K562 (cell line): ENCODE measurements around the gene FTHL17. TPM values are rescaled to one million over a fixed set of nuclear protein-coding genes. Genes with fewer than 3 reads are reported as not detected.

Experiments
- ATAC-seq: fragments of 200-7000 bp; cut with Tn5 transposase; 3 replicates; pipeline ENCODE4 v1.9.1; 2020; ENCODE audit warnings: moderate library complexity
- BruUV-seq: library from RNA; stranded (reverse); fragments of 400-500 nt; replicated peaks from 2 replicates; lab custom pipeline; 2021; lab: Mats Ljungman, UMichigan
- CTCF ChIA-PET: fragments of 300-600 bp; formaldehyde crosslinking; extraction: SDS; loops from one replicate; lab custom pipeline; 2021; ENCODE audit warnings: low intra/inter-chr PET ratio; lab: Yijun Ruan, JAX
- POLR2A ChIA-PET: fragments of 300-600, 350-650 bp; sonication (Branson Sonifier 250); formaldehyde crosslinking; extraction: SDS; loops from one replicate; lab custom pipeline; 2021; ENCODE audit warnings: antibody characterized with exemption, inconsistent platforms; lab: Yijun Ruan, JAX
- DNase-seq, 4 experiments: peaks; one replicate each; pipeline versions ENCODE4 v3.0.0 to v3.0.0-alpha.2; 2011 to 2018; ENCODE audit warnings: low spot score in 3 of 4, mixed read lengths in 3 of 4; ENCODE audit errors: extremely low read depth in 1 of 4
- FAIRE-seq: peaks from 2 replicates; lab custom pipeline; 2011; peaks lifted over from hg19 to GRCh38; lab: Jason Lieb, UNC
- H2AFZ ChIP-seq: 2 replicates; pipeline ENCODE4 v1.6.0; 2011; ENCODE audit warnings: low read depth, low read length, control low read depth, inconsistent platforms
- H3K27ac ChIP-seq: fragments of 200-600 bp; 3 replicates; pipeline ENCODE4 v1.8.0; 2011; ENCODE audit warnings: low read depth, mild to moderate bottlenecking, control low read depth, inconsistent platforms, low read length, moderate library complexity, mixed read lengths; ENCODE audit errors: extremely low read depth
- H3K27me3 ChIP-seq, 2 experiments: fragments of 300-600 bp in 1 of 2; 2 replicates in 1 of 2; 3 replicates in 1 of 2; pipeline versions ENCODE4 v1.6.0 to v1.8.0; 2011; ENCODE audit warnings: inconsistent platforms in 2 of 2, low read length in 2 of 2, mild to moderate bottlenecking in 1 of 2, mixed read lengths in 1 of 2, moderate library complexity in 1 of 2; ENCODE audit not compliant: control insufficient read depth in 2 of 2, insufficient read depth in 2 of 2
- H3K36me3 ChIP-seq: fragments of 300-600 bp; 3 replicates; pipeline ENCODE4 v1.8.0; 2011; ENCODE audit warnings: mild to moderate bottlenecking, low read length, inconsistent platforms; ENCODE audit not compliant: control insufficient read depth, insufficient read depth
- H3K4me1 ChIP-seq, 2 experiments: fragments of 200-600 bp in 1 of 2; replicated peaks in 1 of 2; 2 replicates in 1 of 2; 3 replicates in 1 of 2; pipeline versions ENCODE4 v1.5.1 to v1.8.0; 2011; ENCODE audit warnings: inconsistent platforms in 2 of 2, low read length in 2 of 2, mild to moderate bottlenecking in 1 of 2, mixed read lengths in 1 of 2, moderate library complexity in 1 of 2; ENCODE audit not compliant: control insufficient read depth in 2 of 2, insufficient read depth in 2 of 2
- H3K4me2 ChIP-seq: 2 replicates; pipeline ENCODE4 v1.6.1; 2011; ENCODE audit warnings: low read length, control low read depth, inconsistent platforms, mixed read lengths; ENCODE audit not compliant: insufficient read depth
- H3K4me3 ChIP-seq: fragments of 200-600 bp; sonication (generic), shearing (Covaris generic); 2 replicates; pipeline ENCODE4 v1.5.1; 2016; ENCODE audit warnings: control low read depth, inconsistent platforms
- H3K79me2 ChIP-seq: fragments of 200-600 bp; 3 replicates; pipeline ENCODE4 v1.8.0; 2011; ENCODE audit warnings: low read length, inconsistent platforms; ENCODE audit not compliant: control insufficient read depth, insufficient read depth
- H3K9ac ChIP-seq, 2 experiments: 2 replicates each; pipeline versions ENCODE4 v1.6.0 to v1.6.1; 2011; ENCODE audit warnings: low read depth in 2 of 2, low read length in 2 of 2, control low read depth in 1 of 2, inconsistent platforms in 1 of 2, mild to moderate bottlenecking in 1 of 2, mixed read lengths in 1 of 2; ENCODE audit not compliant: insufficient read depth in 1 of 2
- H3K9me1 ChIP-seq: one replicate; pipeline ENCODE4 v1.6.0; 2011; ENCODE audit warnings: inconsistent platforms, mild to moderate bottlenecking, low read length, moderate library complexity; ENCODE audit not compliant: control insufficient read depth, insufficient read depth
- H3K9me3 ChIP-seq: replicated peaks from 2 replicates; pipeline ENCODE4 v1.5.1; 2011; ENCODE audit warnings: low read depth, low read length, inconsistent platforms; ENCODE audit not compliant: control insufficient read depth, insufficient read depth
- H4K20me1 ChIP-seq: replicated peaks from 2 replicates; pipeline ENCODE4 v1.6.1; 2011; ENCODE audit warnings: low read length, inconsistent platforms, mixed read lengths; ENCODE audit not compliant: control insufficient read depth, insufficient read depth
- ARID4B ChIP-seq: sonication (generic); formaldehyde crosslinking; IDR thresholded peaks from 2 replicates; pipeline ENCODE4 v1.8.0; 2022; ENCODE audit warnings: mild to moderate bottlenecking, missing genetic modification reagents
- CBX5 ChIP-seq: IDR thresholded peaks from 2 replicates; pipeline ENCODE4 v1.6.1; 2014; ENCODE audit warnings: low read depth, borderline replicate concordance
- MCM5 ChIP-seq: fragments of 450-650 bp; IDR thresholded peaks from 2 replicates; pipeline ENCODE4 v1.6.1; 2016; ENCODE audit warnings: low read depth
- NFIC ChIP-seq: fragments of 450-650 bp; IDR thresholded peaks from 2 replicates; pipeline ENCODE4 v1.6.1; 2017; ENCODE audit warnings: mild to moderate bottlenecking, inconsistent platforms
- POLR3A ChIP-seq: IDR thresholded peaks from 2 replicates; pipeline ENCODE4 v1.6.1; 2011; ENCODE audit warnings: borderline replicate concordance, mild to moderate bottlenecking, moderate library complexity; ENCODE audit not compliant: insufficient read length, insufficient read depth; ENCODE audit errors: extremely low read depth
- TCFL5 ChIP-seq: fragments of 250-450 bp; sonication (Bioruptor Pico); conservative IDR thresholded peaks from 2 replicates; pipeline ENCODE4 v1.6.1; 2021; ENCODE audit warnings: mild to moderate bottlenecking, moderate library complexity, matching md5 sums
- WGBS: fragments of 100-300 bp; shearing (Covaris generic); methylation state at CpG from one replicate; pipeline ENCODE4 v1.1.6; 2016; ENCODE audit warnings: low coverage, mixed read lengths; ENCODE audit not compliant: insufficient coverage; ENCODE audit errors: missing lambda C conversion rate; 5-methylcytosine and 5-hydroxymethylcytosine counted together
- in situ Hi-C: fragments of 300-500 bp; cut with MboI; formaldehyde crosslinking; loops from 4 replicates; pipeline ENCODE4 v1.15.0; 2018; ENCODE audit warnings: inconsistent platforms, mixed read lengths
- intact Hi-C: fragments of 100-400 bp; cut with micrococcal nuclease; formaldehyde crosslinking; loops from 2 replicates; pipeline ENCODE4 v1.14.2; 2022
- polyA plus RNA-seq, 8 experiments: library from polyadenylated mRNA; depleted of rRNA in 4 of 8; stranded (reverse) in 5 of 8; unstranded in 3 of 8; fragments of >200 nt; fragmentation: Nextera tagmentation in 2 of 8; fragmentation: Illumina TruSeq in 1 of 8; extraction: Ambion mirVana in 2 of 8; extraction: Trizol in 1 of 8; gene quantifications; 2 replicates each; pipeline versions ENCODE4 v1.2.1 to v1.2.3, GENCODE V29; 2011 to 2014; ENCODE audit warnings: inconsistent platforms in 1 of 8, missing spikeins in 1 of 8
- total RNA-seq, 7 experiments: library from RNA; depleted of rRNA in 6 of 7; stranded (reverse); fragments of >200 nt in 6 of 7; fragmentation: Illumina TruSeq in 2 of 7; extraction: Trizol in 2 of 7; gene quantifications; 2 replicates each; pipeline versions ENCODE4 v1.2.1 to v1.2.3, GENCODE V29; 2011 to 2021; ENCODE audit warnings: low replicate concordance in 1 of 7
- TF ChIP-seq, protein P1 (sequence below): sonication (generic); formaldehyde crosslinking; IDR thresholded peaks from 2 replicates; pipeline ENCODE4 v1.8.0; 2023; ENCODE audit warnings: mild to moderate bottlenecking, missing genetic modification reagents
- TF ChIP-seq, protein P2 (sequence below): fragments of 250-450 bp; sonication (Bioruptor Pico); IDR thresholded peaks from 2 replicates; pipeline ENCODE4 v1.4.0; 2020

FTHL17 gene
- total and polyA plus RNA-seq, 9 of the 15 experiments (the other 6 are each of a cell fraction or from before 2014, with no cell fraction given), result not detected

DNA sequence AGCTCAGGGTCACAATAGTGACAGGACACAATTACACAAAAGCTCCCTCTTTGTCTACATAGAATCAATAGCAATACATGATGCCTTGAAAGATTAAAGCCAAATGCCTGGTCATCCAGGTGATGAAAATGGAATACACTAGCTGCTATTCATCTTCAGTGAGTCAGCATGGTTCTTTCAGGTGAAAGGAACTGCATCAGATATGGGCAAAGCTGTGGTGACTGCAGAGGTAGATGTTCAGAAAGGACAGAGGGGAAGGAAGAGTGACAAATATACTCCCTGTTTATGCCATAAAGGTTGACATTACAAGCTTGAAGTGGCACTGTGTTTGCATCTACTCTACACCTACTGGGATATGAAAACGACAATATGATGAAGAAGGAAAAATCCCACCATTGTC lies 20.0 kb upstream of the FTHL17 start (continued):
- TF ChIP-seq ARID4B, result no peak
- TF ChIP-seq TCFL5, result no peak
- no peak for TF ChIP-seq POLR3A
- TF ChIP-seq MCM5, result no peak
- TF ChIP-seq, protein P1, sequence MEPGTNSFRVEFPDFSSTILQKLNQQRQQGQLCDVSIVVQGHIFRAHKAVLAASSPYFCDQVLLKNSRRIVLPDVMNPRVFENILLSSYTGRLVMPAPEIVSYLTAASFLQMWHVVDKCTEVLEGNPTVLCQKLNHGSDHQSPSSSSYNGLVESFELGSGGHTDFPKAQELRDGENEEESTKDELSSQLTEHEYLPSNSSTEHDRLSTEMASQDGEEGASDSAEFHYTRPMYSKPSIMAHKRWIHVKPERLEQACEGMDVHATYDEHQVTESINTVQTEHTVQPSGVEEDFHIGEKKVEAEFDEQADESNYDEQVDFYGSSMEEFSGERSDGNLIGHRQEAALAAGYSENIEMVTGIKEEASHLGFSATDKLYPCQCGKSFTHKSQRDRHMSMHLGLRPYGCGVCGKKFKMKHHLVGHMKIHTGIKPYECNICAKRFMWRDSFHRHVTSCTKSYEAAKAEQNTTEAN, result no peak
- TF ChIP-seq, all 486 proteins: peak for 0

GRCh38 chrX:31074522-31074921 lies 2.7 kb upstream of the FTHL17 start:
- no peak overlapping the region for H2AFZ ChIP-seq
- H3K4me1 ChIP-seq, result peaks cover 0 to 3% of the 10 kb centered on the region in 2 experiments; a peak in 1 of 5 replicates
- no peak overlapping the region for H3K4me2 ChIP-seq
- TF ChIP-seq, protein P2, sequence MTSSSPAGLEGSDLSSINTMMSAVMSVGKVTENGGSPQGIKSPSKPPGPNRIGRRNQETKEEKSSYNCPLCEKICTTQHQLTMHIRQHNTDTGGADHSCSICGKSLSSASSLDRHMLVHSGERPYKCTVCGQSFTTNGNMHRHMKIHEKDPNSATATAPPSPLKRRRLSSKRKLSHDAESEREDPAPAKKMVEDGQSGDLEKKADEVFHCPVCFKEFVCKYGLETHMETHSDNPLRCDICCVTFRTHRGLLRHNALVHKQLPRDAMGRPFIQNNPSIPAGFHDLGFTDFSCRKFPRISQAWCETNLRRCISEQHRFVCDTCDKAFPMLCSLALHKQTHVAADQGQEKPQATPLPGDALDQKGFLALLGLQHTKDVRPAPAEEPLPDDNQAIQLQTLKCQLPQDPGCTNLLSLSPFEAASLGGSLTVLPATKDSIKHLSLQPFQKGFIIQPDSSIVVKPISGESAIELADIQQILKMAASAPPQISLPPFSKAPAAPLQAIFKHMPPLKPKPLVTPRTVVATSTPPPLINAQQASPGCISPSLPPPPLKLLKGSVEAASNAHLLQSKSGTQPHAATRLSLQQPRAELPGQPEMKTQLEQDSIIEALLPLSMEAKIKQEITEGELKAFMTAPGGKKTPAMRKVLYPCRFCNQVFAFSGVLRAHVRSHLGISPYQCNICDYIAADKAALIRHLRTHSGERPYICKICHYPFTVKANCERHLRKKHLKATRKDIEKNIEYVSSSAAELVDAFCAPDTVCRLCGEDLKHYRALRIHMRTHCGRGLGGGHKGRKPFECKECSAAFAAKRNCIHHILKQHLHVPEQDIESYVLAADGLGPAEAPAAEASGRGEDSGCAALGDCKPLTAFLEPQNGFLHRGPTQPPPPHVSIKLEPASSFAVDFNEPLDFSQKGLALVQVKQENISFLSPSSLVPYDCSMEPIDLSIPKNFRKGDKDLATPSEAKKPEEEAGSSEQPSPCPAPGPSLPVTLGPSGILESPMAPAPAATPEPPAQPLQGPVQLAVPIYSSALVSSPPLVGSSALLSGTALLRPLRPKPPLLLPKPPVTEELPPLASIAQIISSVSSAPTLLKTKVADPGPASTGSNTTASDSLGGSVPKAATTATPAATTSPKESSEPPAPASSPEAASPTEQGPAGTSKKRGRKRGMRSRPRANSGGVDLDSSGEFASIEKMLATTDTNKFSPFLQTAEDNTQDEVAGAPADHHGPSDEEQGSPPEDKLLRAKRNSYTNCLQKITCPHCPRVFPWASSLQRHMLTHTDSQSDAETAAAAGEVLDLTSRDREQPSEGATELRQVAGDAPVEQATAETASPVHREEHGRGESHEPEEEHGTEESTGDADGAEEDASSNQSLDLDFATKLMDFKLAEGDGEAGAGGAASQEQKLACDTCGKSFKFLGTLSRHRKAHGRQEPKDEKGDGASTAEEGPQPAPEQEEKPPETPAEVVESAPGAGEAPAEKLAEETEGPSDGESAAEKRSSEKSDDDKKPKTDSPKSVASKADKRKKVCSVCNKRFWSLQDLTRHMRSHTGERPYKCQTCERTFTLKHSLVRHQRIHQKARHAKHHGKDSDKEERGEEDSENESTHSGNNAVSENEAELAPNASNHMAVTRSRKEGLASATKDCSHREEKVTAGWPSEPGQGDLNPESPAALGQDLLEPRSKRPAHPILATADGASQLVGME, result no peak
- TF ChIP-seq CBX5 (no peak), NFIC (no peak)
- FAIRE-seq (no peak), ATAC-seq (no peak), DNase-seq (no peak)
- ChIA-PET CTCF (no interaction called here), POLR2A (no interaction called here)
- no peaks in the 10 kb centered on the region for H4K20me1 ChIP-seq
- H3K9me3 ChIP-seq, result no peaks in the 10 kb centered on the region
- no peak overlapping the region for H3K27ac ChIP-seq
- no peaks in the 10 kb centered on the region for H3K9me1 ChIP-seq
- no peaks in the 10 kb centered on the region for H3K27me3 ChIP-seq
- no peak overlapping the region for H3K4me3 ChIP-seq
- H3K79me2 ChIP-seq, result no peaks in the 10 kb centered on the region
- WGBS, result 0% methylated on average over 2 of the region's 2 CpGs
- intact Hi-C loops, result no loop called here
- no TSS peak for BruUV-seq
- in situ Hi-C loops, result no loop called here
- no peak overlapping the region for H3K9ac ChIP-seq
- H3K36me3 ChIP-seq, result no peaks in the 10 kb centered on the region
